Stimulated activated CD8-positive, alpha-beta memory T cell treated with anti-CD3 and anti-CD28 coated beads, Interleukin-12 subunit alpha, Interleukin-12 subunit beta, amount 100 ng/mL, for 24 hours (primary cell): ENCODE results near the gene PACSIN1.
"Not testable (repeated sequence)": the region's sequence is repeated elsewhere in the genome, so short reads cannot be mapped to it uniquely, and the experiment has no call there.

Experiments
- DNase-seq: peaks from one replicate; pipeline ENCODE4 v3.0.0-alpha.2; 2020; ENCODE audit errors: extremely low read depth

The PACSIN1 gene

GRCh38 chr6:34457742-34458735, 7.8 kb upstream of the PACSIN1 start:
- DNase-seq = no peak

DNA sequence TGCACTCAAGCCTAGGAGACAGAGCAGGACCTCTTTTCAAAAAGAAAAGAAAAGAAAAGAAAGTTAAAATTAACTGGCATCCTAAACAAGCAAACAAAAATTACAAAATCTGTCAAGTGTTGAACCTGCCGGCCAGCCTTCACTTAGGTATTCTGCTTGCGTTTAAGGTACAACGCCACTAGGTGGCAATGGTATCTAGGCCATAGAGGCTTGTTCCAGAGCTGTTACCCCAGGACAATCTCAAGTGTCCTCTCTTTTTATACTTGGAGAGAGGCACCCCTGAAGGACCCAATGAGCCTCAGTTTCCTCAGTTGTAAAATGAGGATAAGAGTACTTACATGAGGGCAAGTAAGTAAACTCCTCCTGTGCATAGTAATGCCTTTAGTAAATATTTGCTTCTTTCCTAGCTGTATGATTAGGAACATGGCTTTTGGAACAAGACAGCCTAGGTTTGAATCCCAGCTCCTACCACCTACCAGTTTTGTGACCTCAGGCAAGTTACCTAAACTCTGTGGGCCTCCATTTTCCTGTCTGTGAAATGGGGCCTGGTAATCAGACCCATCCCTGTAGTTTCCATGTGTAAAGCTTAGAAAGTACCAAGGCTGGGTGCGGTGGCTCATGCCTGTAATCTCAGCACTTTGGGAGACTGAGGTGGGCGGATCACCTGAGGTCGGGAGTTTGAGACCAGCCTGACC, 5.8 kb upstream of the PACSIN1 start:
- DNase-seq = no peak

DNA sequence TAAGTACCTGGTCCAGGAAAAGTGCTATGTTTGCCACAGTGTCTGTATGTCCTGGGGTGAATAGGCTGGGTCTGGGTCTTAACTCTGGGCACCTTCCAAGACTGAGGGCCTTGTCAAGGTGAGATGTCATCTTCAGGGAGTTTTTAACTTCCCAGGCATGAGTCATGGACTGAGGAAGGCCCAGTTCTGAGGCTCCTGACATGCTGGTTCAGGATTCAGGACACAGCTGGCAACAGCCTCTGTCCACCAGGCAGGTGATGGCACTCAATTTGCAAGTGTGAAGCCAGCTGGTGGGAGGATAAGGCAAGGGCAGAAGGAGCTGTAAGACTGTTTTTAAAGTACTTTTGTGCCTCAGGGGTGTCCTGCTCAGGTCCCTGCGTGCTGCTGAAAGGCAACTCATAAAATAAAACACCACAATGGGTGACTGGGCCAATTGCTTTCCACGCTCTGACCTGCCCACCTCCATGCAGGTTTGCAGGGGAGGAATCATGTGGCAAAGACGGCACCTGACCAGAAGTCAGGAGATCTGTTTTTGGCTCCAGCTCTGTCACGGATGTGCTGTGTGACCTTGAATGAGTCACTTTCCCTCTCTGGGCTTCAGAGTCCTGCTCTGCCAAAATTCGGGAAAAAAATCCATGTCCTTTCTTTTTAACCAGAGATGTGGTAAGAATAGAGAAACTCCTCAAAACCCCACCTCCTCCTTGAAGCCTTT, 4.9 kb upstream of the PACSIN1 start:
- DNase-seq = no peak

DNA sequence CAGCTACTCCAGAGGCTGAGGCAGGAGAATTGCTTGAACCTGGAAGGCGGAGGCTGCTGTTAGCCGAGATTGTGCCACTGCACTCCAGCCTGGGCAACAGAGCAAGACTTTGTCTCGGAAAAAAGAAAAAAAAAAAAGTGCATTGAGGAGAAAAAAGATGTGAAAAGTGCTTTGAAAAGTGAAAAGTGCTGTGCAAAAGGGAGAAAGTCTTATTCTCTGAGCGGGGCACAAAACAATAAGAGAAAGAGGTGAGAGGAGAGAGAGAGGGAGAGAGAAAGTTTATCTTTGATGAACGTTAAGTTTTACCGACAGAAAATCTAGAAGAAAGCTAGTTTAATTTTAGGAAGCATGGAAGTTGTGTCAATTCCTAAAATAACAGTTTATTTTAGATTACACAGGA, 3.9 kb upstream of the PACSIN1 start:
- no peak for DNase-seq

- no peak for DNase-seq
Observed at GRCh38 chr6:34462551-34462971, 3.3 kb upstream of the PACSIN1 start.

DNA sequence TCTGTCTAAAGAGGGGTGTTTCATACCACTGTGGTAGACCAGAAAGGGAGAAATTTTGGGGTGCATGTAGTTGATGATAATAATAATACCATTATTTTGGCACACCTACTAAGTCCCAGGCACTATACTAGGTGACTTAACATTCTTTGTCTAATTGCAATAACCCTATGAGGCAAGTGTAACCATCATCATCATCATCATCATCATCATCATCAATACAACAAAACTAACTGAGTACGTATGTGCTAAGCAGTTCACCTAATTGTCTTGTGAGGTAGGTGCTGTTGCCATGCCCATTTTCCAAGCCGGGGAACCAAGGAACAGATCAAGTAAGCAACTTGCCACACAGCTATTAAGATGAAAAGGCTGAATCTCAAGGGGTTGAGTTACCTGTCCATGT, 2.6 kb upstream of the PACSIN1 start:
- no peak for DNase-seq

- DNase-seq = no peak
Observed at GRCh38 chr6:34463849-34464248, 2.0 kb upstream of the PACSIN1 start.

DNA sequence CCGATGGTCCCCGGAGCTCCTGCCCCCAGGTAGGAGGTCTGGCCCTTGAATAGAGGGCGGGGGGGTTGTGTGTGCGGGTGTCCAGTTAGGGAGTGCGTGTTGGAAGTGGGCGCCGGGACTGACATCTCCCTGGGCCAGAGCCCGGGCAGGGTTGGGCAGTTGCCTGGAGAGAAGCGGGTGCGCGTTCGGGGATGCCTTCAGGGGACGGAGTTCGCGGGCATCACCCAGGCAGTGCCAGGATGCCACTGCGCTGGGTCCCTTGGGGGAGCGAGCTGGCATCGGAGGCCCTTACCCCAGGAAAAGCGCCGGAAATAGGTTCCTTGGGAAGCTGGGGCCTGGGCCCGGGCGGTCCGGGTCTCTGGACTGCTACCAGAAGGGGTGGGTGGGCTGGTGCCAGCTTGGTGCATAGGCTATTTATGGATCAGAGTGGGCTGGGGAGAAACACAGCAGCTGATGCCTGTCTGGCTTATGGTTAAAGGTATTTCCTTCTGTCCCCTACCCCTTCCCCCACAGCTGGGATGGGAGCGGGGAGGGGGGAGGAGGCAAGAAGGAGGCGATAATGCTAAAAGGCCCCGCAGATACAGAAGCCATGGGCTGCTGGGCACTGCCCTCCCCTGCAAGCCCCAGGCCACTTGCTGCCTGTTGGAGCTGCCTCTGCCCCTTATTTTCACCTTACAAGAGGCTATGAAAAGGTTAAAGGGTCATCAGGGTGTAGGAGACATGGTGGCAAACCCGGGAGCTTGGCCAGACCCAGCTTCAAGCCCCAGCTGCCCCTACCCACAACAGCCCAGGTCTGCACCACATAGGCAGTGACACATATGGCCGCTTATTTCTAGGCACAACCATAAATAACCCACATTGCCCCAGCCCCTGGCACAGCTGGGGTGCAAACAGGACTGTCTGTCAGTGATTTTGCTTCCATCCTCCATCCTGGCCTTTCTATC, 638 bp downstream of the PACSIN1 start:
- DNase-seq = no peak

- no peak for DNase-seq
Observed at GRCh38 chr6:34468378-34468892, 2.6 kb downstream of the PACSIN1 start.

GRCh38 chr6:34469499-34469898, 3.6 kb downstream of the PACSIN1 start:
- DNase-seq = no peak

- no peak for DNase-seq
Observed at GRCh38 chr6:34472425-34472824, 6.5 kb downstream of the PACSIN1 start.

- no peak for DNase-seq
Observed at GRCh38 chr6:34473967-34474366, 8.1 kb downstream of the PACSIN1 start.

DNA sequence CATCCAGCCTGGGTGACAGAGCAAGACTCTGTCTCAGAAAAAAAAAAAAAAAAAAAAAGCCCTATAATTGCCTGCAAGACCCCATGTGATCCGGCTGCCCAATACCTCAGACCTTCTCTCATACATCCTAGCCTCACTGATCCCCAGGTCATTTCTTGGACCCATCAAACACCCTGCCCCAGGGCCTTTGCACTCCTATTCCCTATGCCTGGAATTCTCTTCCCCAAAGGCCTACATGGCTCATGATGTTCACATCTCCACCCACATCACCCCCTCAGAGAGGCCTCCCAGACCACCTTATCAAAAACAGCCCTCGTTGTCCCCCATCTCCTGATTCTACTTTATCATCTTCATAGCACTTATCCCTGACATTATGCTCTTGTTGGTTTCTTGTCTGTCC, 8.9 kb downstream of the PACSIN1 start:
- DNase-seq = no peak

- no peak for DNase-seq
Observed at GRCh38 chr6:34475238-34475682, 9.4 kb downstream of the PACSIN1 start.

DNA sequence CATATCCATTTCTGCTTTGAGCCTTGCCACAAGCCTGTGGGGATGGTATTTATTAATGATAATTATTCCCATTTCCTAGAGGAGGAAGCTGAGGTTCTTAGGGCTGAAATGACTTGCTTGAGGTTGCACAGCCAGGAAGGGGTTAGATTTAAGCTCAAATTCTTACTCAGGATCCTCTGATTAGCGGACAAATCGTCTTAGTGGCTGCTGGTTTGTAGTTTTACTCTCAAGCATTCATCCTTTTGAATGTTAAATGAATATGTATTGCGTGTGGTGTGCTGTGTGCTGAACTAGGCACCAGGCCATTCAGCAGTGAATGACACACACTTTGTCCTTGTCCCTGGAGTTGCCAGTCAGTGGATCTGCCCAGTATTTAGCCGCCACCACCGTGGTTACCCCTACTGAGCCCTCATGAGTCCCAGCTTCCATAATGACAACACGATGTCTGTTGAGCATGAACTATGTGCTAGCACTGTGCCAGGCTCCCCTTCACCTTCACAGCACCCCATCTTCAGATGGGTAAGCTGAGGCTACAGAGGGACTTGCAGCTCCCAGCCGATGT, 10.0 kb downstream of the PACSIN1 start:
- DNase-seq = no peak

- no peak for DNase-seq
Observed at GRCh38 chr6:34476447-34476846, 10.6 kb downstream of the PACSIN1 start.

DNA sequence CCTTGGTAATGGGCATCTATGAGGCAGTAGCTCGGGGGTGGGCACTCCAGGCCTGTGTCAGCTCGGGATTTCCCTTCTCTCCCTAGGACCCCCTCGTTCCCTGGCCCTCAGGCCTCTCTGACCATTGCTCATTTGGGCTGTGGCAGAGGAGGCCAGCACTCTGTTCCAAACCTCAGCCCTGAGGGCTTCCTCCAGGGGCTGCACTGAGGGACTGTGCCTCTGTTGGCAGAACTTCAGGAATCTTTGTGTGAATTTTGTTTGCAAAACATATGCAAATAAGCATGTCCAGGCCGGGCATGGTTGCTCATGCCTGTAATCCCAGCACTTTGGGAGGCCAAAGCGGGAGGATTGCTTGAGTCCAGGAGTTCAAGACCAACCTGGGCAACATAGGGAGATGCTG, 11.0 kb downstream of the PACSIN1 start:
- no peak for DNase-seq

DNA sequence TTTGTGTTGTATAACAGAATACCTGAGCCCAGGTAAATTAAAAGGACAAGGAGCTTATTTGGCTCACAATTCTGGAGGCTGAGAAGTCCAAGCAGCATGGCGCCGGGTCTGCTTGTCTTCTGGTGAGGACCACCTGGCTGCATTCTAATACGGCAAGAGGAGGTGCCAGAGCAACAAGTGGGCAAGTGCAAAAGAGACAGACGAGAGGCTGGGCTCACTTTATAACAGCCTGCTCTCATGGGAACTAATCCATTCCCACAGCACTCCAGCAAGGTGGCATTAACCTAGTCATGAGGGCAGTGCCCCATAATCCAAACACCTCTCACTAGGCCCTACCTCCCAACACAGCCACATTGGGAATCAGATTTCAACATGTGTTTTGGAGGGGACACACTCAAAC, 12.9 kb downstream of the PACSIN1 start:
- DNase-seq = no peak

GRCh38 chr6:34483781-34484180, 17.9 kb downstream of the PACSIN1 start:
- not testable (repeated sequence) for DNase-seq

- DNase-seq = no peak
Observed at GRCh38 chr6:34484391-34484790, 18.5 kb downstream of the PACSIN1 start.

DNA sequence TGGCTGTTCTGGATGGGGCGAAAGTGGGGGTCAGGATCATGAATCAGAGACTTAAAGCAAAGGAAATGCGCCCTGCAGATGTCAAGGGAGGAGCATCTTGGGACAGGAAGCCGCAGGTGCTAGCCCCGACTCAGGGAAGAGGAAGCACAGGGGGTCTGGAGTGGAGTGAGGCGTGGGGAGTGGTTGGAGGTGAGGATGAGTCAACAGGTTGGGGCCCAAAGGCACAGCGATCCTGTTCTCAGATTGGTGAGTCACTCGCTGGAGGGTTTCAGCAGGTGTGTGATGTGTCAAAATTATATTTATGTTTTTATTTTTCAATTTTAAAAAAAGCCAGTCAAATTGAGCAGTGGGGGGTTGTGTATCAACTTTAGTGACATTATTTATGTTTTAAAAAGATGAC, 19.0 kb downstream of the PACSIN1 start:
- DNase-seq = peak; percentile 24
